Pulmonary artery endothelial cell (primary cell): ENCODE data around the gene BMP8B. TPM values are rescaled to one million over a fixed set of nuclear protein-coding genes. Genes with fewer than 3 reads are reported as not detected.

Source experiments
- DNase-seq: peaks from one replicate; pipeline ENCODE4 v3.0.0-alpha.2; 2011; ENCODE audit warnings: low read depth, low spot score
- total RNA-seq: library from RNA; depleted of rRNA; stranded (reverse); fragments of >200 nt; gene quantifications from 2 replicates; pipeline ENCODE4 v1.2.3, GENCODE V29; 2014

BMP8B gene
- total RNA-seq, 1 donor from 2014 or later: 0.07 TPM

DNA sequence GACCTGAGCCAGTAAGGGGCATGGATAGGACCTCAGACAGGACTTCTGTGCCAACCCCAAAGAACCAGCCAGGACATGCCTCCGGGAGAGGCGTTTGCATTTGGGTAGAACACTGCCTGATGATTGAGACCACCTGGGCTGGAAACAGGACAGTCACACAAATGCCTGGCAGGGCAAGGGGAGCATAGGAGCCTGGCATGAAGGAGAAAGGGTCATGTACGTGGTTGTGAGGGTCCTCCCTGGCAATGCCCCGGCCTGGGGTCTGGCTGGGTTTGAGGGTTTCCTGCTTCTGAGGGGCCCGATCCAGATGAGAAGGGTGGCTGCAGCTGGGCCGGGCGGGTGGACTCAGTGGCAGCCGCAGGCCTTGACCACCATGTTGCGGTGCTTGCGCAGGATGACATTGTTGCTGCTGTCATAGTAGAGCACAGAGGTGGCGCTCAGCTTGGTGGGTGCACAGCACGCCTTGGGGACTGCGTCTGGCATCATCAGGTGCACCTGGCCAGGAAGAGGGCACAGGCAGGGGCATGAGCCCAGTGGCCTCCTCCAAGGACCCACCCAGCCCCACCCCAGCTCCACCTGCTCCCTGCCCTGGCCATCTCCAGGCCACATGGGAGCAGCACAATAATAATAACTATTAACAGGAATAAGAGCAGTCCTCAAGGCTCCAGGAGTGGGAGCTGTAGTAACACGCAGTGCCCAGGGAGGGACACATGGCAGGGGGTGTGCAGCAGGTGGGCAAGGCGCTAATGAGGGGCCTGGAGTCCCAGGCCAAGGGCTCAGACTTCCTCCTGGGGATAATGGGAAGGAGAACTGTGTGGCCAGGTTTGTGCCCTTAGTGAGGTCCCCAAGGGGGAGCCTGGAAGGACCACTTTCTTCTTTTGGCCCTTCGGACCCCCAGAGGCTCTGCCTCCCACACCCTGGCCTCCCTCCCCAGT, 28.3 kb downstream of the BMP8B start:
- DNase-seq: no peak

DNA sequence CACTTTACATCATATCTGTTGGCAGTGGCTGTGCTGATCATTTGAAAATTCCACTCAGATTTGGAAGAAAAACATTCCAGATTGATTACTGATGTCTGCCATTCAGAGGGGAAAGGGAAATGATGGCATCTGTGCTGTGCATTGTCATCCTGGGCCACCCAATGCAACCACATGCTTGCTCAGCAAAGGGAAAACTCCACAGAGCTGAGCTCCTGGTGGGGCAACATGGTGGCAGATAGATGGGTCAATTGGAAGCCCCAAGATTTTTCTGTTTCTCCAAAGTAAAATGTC, 29.3 kb downstream of the BMP8B start:
- DNase-seq: no peak

DNA sequence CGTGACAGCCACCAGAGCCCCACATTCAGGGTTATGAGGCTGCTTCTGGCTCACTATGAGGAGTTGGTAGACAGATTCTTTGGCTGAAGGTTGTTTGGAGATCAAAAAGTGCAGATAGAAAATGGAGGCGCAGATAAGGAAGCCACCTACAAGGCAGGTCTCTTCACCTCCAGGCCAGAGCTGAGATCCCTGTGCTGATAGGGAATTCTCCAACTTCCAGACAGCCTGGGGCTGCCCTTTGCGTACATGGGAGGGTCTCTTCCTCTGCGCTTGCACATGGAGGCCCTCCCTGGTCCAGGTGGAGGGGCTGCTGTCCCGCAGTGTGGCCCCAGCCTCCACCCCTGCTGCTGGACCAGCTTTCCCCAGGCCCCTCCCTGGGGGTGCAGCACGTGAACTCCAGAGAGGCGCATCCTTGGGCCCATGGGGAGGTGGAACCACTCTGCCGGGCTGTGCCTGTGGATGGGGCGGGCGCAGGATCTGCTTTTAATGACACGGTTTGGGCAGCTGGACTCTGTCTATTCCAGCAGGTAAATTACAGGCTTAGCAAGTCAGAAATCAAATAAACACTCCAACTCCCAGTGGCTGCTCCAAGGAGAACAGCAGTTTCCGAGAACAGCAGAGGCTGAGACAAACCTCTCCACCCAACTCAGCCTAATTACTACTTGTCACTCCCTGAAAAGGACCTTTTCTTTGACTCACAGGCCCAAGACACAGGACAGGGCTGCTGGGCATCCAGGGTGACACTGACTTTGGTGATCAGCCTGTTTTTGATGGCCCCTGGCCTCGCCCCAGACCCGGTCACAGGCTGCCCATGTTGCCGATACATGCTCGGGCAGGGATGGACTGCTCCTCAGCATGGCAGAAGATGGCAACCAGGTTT, 29.9 kb downstream of the BMP8B start:
- DNase-seq: no peak

DNA sequence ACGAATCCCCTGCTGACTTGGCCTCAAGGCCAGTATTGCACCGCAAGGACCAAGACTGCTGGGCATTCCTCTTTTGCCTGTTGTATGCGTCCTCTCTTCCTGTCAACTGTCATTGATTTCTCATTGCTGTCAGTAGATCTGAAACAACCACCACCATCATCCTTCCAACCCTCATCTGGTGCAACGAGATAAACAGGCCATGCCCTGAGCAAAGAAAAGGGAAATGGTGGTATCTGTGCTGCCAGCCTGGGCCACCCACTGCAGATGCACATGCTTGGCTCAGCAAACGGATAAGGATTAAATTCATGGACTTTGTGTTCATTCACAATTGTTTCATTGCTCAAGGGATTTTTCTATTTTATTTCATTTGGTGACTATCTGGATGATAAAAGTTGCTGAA, 31.2 kb downstream of the BMP8B start:
- no peak for DNase-seq

DNA sequence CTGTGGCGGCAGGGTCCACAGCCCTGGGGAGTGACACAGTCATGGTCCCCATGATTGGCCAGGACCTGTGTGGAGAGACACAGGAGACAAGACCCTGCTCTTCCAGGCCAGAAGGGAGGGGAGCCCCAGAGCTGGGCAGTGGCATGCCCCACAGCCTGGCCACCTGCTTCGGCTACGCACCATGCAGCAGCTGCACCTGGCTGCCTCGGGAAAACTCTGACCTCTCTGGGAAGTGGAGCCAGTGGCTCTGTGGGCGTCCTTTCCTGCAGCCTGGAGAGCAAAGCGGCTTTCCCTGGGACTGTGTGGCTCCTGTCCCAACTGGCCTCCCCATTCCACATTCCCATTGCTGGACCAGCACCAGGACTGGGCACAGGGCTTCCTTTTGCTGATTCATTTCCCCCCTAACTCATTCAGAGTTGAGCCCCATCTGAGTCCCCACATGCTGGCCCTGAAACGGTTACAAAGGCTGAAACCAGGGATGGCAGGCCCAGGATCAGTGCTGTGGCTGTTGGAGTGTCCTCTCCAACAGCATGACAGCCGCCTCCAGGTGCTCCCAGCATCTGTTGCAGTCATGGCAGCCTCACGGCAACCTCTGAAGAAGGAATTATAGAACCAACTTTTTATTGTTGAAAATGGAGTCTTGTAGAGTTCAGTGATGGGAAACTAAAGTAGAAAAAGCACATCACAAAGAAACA, 32.6 kb downstream of the BMP8B start:
- DNase-seq: no peak

DNA sequence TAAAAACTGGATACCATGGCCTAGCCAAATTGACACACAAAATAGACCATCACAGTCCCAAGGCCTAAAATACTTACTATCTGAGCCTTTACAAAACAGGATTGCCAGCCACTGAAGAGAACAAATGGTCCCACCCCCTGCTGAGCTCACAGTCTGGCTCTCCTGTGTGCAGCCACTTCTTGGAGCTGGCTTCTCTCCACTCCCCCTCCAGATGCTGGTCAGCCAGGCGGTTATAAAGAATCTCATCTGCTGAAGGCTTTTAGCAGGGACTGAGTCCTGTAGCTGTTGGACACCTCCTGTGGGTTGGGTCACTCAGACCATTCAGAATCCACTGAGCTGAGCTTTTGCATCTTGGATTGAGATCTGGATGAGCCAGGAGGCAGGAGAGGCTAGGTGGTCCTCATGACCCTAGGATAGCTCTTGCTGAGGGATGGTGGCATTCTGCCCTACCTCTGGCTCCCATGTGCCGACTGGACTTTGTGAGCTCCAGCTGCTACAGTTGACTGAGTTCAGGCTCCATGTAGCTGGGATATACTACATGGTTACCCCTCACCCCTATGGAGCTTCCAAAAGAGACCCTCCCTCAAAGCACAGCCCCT, 33.7 kb downstream of the BMP8B start:
- DNase-seq: no peak

DNA sequence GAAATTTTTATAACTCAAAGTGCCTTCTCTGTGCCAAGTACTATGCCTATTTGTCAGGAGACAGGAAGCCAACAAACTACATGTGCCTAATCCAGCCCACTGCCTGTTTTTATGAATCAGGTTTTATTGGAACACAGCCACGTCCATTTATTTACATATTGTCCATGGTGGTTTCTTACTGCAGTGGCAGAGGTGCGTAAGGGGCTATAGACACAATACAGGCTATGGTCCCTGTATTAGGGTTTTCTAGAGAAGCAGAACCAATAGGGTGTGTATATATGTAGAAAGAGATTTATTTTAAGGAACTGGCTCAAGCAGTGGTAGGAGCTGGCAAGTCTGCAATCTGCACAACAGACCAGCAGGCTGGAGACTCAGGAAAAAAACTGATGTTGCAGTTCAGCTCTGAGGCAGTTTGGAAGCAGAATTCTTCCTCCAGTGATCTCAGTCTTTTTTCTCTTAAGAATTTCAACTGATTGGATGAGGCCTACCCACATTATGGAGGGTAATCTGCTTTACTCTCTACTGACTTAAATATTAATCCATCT, 34.6 kb downstream of the BMP8B start:
- DNase-seq: peak; percentile 51

DNA sequence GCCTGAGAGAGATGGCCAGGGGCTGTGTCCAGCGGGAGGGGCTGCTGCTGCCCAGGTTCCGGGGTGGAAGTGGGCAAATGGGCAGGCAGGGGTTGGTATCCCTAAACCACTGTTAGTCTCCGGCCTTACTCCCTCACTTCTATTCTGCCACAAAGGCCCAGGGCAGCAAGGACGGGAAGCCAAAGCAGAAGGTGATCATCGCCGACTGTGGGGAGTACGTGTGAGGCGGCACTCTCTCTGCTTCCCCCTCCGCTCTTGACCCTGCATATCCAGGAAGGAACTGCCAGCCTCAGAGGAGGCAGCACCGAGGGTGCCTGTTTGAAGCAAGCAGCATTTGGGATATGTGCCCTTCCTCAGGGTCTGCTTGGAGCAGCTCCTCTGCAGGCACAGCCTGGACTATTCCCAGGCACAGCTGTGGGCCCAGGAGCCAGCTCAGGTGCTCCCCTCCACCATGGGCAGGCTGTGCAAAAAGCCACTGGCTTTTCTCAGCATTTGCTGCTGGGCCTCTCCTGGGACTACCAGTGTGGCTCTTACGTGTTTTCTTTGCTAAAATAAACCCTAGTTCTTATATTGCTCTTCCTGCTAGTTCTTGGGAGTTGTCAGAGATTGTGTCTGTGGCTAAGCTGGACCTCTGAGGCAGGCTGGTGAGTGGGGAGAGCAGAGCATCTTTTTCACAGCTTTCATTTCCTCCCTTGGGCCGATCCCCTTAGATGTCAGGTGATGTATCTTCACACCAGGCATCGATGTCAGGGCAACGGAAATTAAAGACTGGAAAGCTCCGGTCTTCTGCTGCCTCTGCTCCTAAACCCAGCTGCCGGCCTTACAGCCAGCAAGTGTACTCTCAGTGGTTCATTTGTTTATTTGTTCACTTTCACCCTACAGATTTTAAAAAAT, 35.3 kb downstream of the BMP8B start:
- no peak for DNase-seq

DNA sequence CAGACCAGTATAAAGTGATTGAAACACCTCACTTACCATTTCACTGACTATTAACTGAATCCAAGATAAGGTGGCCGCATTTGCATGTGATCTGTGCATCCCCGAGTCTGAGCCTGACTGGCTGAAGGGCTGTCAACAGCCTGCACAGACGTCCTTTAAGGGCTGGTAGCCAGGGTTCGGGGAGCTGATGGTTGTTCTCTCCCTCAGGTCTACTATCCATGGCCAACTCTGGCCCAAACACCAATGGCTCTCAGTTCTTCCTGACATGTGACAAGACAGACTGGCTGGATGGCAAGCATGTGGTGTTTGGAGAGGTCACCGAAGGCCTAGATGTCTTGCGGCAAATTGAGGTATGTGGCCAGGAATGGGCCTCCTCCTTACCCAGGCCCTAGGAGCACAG, 36.0 kb downstream of the BMP8B start:
- DNase-seq: no peak

DNA sequence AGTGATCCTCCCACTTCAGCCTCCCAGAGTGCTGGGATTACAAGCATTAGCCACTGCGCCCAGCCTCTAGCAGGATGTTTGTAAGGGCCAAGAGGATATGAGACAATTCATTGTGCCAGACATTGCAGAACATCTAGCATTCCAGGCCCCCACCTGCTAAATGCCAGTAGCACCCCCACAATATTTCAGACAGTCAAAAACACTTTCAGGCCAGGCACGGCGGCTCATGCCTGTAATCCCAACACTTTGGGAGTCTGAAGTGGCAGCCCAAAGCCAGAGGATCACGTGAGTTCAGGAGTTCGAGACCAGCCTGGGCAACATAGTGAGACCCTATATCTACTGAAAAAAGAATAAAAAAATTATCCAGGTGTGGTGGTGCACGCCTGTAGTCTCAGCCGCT, 37.1 kb downstream of the BMP8B start:
- DNase-seq: no peak

DNA sequence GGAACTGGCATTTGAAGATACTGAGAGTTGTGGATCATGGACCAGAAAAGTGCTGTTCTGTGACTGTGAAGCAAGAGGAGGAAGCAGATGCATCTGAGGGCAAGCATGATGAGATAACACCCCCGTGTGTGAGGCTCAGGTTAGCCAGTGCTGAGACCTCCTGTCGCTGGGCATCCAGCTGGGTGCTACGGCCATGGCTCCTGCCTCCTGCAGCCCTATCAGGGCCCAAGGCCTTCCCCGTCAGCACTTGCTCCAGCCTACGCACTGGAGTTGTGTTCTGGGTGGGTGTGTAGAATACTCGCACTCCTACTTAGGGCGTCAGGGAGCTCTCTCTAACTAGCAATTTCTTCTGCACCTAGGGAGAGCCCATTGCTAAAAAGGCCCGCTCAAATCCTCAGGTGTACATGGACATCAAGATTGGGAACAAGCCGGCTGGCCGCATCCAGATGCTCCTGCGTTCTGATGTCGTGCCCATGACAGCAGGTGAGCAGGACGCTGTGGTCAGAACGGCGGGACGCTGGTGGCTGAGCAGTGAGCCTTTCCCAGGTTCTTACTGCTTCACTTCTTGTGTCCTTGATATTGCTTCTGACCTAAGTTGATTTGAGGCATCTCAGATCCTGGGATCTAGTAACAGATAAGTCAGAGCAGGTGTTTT, 43.5 kb downstream of the BMP8B start:
- DNase-seq: no peak

DNA sequence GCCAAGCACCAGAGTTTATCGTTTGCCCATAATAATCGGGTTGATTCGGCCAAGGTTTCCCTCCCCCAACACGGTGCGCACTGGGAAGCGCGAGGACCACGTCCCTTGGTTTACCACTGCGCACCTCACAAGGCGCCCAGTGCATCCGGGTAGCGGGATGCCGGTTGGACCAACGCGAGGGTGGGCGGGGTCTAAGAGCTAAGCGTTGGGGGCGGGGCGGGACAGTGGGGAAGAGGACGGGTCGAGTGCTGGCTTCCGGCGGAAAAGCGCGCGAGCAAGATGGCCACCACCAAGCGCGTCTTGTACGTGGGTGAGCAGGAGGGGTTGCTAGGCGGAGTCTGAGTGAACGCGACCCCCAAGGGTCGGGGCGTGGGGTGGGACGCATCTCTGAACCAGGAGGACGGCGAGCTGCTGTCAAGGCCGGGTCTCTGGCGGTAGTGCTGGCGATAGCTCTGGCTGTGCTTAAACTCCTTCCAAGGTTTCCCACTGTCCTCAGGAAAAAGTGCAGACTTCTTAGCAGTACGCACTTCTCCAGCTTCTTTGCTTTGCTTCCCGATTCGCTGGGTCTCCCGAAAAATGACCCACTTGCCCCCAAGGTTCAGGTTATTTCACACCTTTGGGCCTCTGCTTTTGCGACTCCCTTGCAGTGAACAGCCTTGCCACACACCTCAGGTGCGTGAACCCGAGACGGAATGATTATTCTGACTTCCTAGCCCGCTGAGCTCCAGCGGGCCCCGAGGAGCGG, 49.9 kb downstream of the BMP8B start, which contains the start of gene PPIE:
Gene PPIE (plus strand): TSS at position 261 of the 745 bp plus-strand sequence. CDS start 19 bp downstream, at position 280.
- DNase-seq: peak; percentile 50

DNA sequence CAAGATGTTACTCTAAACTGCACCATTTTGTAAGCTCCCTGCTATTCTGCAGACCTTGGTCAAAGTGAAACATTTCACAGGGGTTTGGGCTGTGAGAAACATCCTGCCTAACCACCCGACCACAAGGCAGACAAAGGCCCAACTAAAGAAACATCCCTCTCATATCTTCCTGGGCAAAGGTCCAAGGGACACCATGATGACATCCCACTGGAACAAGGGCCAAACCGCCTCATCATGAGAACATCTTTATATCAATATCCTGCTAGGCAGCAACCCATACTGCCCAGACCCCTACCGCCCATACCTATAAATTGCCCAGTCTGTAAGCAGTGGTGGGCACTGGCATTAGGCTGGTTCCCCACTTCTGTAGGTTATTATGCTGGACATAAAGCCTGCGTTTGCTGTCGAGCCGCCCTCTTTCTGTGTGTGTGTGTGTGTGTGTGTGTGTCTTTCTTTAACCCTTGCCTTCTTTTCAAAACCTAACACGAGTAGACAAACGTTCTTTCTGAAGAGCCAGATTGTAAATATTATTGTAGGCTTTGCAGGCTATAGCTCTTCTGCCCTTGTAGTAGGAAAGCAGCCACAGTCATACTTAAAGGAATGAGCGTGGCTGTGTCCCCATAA, 51.0 kb downstream of the BMP8B start:
- no peak for DNase-seq

DNA sequence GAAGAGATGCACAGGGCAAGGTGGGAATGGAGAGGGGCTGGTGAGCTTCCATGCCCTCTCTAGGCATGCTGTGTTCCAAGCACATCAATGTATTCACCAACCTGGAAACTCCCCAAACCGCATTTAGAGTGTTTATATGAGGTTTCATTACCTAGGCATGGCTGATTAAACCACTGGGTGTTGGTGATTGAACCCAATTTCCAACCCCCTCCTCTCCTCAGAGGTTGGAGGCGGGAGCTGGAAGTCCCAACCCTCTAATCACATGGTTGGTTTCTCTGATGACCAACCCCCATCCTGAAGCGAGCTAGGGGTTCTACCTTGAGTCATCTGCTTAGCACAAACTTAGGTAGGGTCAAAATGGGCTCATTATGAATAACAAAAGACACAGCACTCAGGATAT, 52.9 kb downstream of the BMP8B start:
- DNase-seq: no peak

DNA sequence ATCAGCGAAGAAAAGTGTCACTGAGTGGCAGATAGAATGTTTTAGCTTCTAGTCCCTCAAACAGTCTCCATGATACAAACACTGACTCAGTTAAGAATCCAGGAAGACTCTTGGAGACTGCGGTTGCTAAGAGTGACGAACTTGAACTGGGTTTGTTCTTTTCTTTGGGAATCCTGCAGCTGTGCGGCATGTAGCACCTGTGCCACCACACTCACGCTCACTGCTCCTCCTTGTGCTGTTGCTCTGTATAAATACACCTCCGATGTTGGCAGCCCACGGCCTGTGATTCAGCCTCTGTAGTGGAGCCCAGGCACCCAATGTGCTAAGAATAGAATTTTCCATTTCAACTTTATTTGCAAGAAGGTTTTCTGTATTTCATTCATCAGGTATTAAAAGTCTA, 55.5 kb downstream of the BMP8B start:
- no peak for DNase-seq

DNA sequence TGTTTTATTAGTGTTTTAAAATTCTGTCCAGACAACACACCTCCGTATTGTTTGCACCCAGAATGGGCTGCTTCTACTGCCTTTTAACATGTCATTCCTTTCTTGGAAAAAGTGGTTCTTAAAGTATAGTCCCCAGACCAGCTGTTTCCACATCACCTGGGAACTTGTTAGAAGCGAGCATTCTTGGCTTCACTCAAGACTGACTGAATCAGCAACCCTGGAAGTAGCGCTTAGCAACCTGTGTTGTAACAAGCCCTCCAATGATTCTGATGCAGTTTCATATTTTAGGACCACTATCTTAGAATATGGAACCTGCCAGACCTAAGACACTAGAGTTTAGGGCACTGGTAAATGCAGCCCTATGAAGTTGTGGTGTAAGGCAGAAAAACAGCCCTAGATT, 55.9 kb downstream of the BMP8B start:
- DNase-seq: no peak

DNA sequence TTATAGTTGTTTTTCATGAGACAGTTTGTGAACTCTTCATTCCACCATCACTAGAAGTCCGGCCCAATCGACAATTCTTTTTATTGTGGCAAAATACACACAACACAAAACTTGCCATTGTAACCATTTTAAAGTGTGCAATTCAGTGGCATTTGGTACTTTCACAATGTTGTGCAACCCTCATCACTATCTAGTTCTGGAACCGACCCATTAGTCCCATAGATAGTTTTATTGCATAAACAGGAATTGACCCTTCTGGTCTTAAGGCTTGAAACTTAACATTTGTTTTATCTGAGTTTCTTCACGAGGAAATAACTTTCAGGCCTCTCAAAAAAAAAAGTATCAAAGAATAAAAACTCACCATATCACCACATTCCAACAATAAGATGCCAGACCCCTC, 58.8 kb downstream of the BMP8B start:
- no peak for DNase-seq

DNA sequence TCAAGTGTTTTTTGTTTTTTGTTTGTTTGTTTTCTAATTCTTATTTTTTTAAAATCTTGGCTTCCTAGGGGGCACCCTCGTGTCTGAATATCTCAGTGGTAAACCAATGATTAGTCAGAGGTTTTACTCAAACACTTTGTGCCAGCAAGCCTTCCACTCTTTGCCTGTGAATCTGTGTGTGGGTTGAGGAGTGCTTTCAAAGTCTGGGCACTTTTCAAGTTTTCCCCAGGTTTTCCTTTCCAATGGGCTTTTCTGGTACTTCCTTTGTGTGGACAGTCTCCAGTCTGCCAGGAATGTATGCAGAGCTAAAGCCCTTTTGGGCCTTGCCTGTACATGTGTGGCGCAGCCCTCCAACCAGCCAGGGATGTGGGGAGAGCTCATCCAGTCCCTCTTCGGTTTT, 59.6 kb downstream of the BMP8B start:
- DNase-seq: no peak

DNA sequence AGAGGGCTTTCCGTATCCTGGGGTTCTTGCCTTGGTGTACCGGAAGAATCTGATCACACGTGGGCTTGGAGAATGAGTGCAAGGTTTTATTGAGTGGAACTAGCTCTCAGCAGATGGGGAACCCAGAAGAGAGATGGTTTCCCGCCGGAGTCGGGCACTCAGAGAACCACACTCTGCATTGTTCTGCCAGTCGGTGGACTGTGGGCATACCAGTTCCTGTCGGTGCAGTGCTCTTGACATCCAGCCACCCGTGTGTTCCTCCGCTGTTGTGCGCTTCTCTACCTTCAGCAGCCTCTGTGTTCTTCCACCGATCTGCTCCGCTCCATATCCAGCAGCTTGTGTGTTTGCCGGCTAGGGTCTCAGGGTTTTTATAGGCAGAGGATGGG, 60.7 kb downstream of the BMP8B start:
- DNase-seq: no peak
